Measurements from ENCODE around the gene COBL.
A peak's percentile ranks its signal among the peaks of the same experiment; 100 is the strongest.

The COBL gene

GRCh38 chr7:51072281-51072680 lies 244.3 kb downstream of the COBL start:
- no peak overlapping the region for H3K4me3 ChIP-seq (ENCODE audit: low read length)
- no peak for DNase-seq (ENCODE audit: low read depth)
- TF ChIP-seq, protein P1, sequence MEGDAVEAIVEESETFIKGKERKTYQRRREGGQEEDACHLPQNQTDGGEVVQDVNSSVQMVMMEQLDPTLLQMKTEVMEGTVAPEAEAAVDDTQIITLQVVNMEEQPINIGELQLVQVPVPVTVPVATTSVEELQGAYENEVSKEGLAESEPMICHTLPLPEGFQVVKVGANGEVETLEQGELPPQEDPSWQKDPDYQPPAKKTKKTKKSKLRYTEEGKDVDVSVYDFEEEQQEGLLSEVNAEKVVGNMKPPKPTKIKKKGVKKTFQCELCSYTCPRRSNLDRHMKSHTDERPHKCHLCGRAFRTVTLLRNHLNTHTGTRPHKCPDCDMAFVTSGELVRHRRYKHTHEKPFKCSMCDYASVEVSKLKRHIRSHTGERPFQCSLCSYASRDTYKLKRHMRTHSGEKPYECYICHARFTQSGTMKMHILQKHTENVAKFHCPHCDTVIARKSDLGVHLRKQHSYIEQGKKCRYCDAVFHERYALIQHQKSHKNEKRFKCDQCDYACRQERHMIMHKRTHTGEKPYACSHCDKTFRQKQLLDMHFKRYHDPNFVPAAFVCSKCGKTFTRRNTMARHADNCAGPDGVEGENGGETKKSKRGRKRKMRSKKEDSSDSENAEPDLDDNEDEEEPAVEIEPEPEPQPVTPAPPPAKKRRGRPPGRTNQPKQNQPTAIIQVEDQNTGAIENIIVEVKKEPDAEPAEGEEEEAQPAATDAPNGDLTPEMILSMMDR (IDR thresholded peaks at IDR 0.05; ENCODE audit: insufficient read depth, low read depth, low read length, missing control alignments) = no peak

DNA sequence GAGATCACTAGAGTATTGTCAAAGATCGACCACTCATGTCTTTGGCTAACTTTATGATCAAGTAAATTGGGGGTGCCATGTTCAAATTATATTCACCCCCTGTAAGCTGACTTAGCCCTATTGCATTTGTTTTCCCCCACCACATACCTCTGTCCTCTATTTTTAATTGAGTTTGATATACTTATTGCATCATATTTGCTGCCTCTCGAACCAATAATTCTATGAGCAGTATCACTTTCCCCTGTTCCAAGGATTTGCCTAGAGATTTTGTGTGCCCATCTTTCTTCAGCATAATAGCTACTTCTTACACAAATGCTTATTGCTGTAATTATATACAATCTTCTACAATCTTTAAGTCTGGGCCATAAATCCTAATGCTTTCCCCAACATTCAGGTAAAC lies 245.2 kb downstream of the COBL start:
- TF ChIP-seq, protein P1 (IDR thresholded peaks at IDR 0.05; ENCODE audit: insufficient read depth, low read depth, low read length, missing control alignments) = no peak

DNA sequence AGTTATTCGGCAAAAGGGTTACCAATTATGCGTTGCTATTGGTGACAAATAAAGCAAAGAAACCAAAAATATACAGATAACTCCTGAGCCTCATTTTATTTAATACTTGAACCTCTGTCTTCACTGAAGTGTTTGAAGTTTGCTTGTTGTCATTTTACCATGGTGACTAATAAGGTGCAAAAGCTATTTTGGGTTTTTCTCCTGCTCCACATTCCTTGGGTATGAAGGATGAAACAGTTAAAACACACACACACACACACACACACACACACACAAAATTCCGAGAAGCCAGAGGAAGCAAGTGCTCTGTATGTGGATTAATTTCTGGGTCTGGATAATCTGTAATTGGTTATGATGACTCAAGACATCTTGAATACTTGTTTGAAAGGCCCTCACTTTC lies 246.5 kb downstream of the COBL start:
- no peak for DNase-seq (ENCODE audit: low read depth)
- TF ChIP-seq, protein P1 (IDR thresholded peaks at IDR 0.05; ENCODE audit: insufficient read depth, low read depth, low read length, missing control alignments) = no peak
- no peak overlapping the region for H3K4me3 ChIP-seq (ENCODE audit: low read length)

More for the DNA sequence above, 245.2 kb downstream of the COBL start:
- no peak for DNase-seq (ENCODE audit: low read depth)
- H3K4me3 ChIP-seq (ENCODE audit: low read length) = no peak overlapping the region

DNA sequence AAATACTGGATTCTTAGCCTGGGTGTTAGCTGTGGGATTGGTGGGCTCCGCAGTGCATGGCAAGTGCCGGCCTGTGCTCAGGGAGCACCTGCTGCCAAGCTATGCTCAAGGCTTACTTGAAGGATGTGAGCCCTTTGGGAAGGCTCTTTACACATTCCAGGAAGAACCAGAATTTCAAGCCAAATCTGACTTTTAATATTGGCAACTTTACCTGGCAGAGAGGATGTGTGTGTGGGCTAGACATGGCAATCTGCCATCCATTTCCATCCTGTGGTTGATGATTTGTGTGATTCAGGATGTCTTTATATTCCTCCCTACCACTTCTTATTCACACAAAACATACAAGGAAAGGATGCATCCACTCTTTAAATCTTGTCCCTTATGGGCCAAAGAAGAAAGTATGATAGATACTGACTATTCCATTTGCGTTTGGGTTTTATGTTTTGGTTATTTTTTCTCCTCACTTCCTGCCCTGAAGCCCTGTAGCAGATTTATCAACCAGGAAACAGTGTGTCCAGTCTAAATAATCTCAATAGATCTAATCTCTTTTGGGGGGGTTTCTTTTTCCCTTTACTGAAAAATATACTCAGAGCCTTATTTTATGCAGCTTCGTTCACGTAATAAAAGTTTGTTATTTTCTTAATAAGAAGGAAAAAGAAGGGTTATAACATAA lies 247.1 kb downstream of the COBL start:
- TF ChIP-seq, protein P1 (IDR thresholded peaks at IDR 0.05; ENCODE audit: insufficient read depth, low read depth, low read length, missing control alignments) = no peak
- peak; percentile 66 for DNase-seq (ENCODE audit: low read depth)
- no peak overlapping the region for H3K4me3 ChIP-seq (ENCODE audit: low read length)

GRCh38 chr7:51068401-51068800 lies 248.2 kb downstream of the COBL start:
- TF ChIP-seq, protein P1 (IDR thresholded peaks at IDR 0.05; ENCODE audit: insufficient read depth, low read depth, low read length, missing control alignments) = no peak
- DNase-seq (ENCODE audit: low read depth) = no peak
- no peak overlapping the region for H3K4me3 ChIP-seq (ENCODE audit: low read length)

- TF ChIP-seq, protein P1 (IDR thresholded peaks at IDR 0.05; ENCODE audit: insufficient read depth, low read depth, low read length, missing control alignments) = peak; percentile 73
- no peak overlapping the region for H3K4me3 ChIP-seq (ENCODE audit: low read length)
- peak; percentile 73 for DNase-seq (ENCODE audit: low read depth)
These were observed 248.9 kb downstream of the COBL start for GRCh38 chr7:51067757-51068156.

DNA sequence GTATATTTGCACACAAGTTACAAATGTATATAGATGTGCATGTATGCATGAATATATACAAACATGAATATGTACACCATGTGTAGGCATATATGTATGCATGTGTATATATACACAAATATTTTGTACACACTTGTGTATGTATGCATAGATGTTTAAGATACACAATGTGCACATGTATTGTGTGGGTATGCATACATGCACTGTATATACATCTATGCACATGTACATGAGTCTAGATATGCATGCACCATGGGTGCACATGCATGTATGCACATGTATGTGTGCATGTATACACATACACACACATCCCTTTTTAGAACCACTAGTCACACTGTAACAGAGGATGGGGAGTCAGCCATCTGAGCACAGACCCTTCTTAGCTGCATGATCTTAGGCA lies 249.4 kb downstream of the COBL start:
- DNase-seq (ENCODE audit: low read depth) = no peak
- TF ChIP-seq, protein P1 (IDR thresholded peaks at IDR 0.05; ENCODE audit: insufficient read depth, low read depth, low read length, missing control alignments) = no peak
- H3K4me3 ChIP-seq (ENCODE audit: low read length) = no peak overlapping the region
